GM12865 (cell line): ENCODE measurements around the gene SLC35A5.
A peak's percentile ranks its signal among the peaks of the same experiment; 100 is the strongest.

ENCODE experiments used
- DNase-seq: peaks from one replicate; pipeline ENCODE4 v3.0.0; 2010; ENCODE audit warnings: low read depth
- H3K4me3 ChIP-seq: 2 replicates; pipeline ENCODE4 v1.5.1; 2011; ENCODE audit warnings: mild to moderate bottlenecking, low read depth, low read length, control low read depth
- TF ChIP-seq, protein P1 (sequence below): IDR thresholded peaks from 2 replicates; pipeline ENCODE4 v1.5.1; 2011; ENCODE audit warnings: low read length, control low read depth, low read depth, inconsistent platforms; ENCODE audit not compliant: insufficient read depth; ENCODE audit errors: missing control alignments

Gene SLC35A5

DNA sequence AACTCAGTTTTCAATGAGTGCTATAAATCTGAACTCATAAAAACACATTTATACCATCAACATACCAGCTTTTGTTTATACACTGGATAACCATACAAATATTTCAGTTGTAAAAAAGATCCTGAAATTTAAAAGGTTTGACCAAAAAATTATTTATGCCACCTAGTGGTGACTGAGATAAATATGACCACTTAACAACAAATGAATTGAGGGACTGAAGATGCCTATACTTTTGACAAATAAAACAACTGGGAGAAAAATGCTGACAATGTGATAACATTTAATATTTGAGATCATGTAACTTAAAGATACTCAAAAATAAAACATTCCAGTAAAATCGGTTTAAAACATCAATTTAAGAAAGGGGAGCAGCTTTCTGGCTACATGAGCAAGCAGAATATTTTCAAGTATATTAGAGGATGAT lies 30.5 kb upstream of the SLC35A5 start:
- H3K4me3 ChIP-seq: no peak overlapping the region
- DNase-seq: peak; percentile 51
- TF ChIP-seq, protein P1, sequence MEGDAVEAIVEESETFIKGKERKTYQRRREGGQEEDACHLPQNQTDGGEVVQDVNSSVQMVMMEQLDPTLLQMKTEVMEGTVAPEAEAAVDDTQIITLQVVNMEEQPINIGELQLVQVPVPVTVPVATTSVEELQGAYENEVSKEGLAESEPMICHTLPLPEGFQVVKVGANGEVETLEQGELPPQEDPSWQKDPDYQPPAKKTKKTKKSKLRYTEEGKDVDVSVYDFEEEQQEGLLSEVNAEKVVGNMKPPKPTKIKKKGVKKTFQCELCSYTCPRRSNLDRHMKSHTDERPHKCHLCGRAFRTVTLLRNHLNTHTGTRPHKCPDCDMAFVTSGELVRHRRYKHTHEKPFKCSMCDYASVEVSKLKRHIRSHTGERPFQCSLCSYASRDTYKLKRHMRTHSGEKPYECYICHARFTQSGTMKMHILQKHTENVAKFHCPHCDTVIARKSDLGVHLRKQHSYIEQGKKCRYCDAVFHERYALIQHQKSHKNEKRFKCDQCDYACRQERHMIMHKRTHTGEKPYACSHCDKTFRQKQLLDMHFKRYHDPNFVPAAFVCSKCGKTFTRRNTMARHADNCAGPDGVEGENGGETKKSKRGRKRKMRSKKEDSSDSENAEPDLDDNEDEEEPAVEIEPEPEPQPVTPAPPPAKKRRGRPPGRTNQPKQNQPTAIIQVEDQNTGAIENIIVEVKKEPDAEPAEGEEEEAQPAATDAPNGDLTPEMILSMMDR: peak; percentile 18

DNA sequence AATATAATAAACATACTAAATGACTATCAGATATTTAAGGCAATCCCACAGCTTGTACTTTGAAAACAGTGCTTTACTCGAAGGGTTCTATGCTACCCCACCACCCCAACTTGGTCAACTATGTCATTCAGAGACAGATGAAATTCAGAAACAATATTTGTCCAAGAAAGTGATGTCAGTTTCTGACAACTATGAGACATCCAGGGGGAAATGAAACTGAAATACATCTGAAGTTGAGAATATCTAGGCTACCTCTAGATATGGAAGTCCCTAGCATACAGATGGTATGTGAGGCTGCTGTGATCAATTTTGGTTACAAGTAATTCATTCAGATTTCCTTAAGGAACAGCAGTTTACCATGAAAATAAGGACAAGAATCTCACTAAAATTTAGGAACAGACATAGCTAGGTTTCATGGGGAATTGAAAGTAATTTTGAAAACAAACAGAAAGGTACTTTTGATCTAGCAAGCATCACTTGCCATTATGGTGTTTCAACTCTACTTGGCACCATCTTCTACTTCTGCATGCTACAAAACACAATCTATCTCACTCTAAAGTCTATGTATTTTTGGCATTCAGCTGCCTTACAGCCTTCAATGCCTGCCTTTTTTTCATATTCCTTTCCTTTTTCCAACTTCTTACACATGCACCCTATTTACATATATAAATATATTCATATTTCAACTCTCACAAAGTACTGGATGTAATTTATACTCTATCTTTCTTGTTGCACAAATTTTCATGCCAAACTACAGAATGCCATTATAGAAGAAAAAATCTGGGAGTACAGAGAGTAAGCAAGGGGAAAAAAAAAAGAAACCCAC lies 21.8 kb upstream of the SLC35A5 start:
- H3K4me3 ChIP-seq: no peak overlapping the region
- TF ChIP-seq, protein P1: no peak
- peak; percentile 54 for DNase-seq

DNA sequence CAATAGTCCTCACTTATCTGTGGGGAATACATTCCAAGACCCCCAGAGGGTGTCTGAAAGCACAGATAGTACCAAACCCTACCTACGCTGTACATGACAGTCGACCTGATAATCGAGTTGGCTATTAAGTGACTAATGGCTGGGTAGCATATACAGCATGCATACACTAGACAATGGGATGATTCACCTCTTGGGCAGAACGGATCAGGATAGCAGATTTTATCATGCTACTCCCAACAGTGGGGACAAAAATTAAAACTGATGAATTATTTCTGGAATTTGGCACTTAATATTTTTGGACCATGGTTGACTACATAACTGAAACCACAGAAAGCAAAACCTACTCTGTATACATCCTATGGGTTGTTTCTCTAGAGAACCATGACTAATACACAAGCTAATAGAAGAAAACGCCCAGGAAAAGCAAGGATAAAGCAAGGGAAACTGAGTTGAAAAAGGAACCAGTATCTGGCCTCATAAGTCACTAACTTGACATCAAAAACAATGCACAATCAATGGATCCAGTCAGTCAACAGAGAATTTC lies 15.6 kb upstream of the SLC35A5 start:
- H3K4me3 ChIP-seq: no peak overlapping the region
- DNase-seq: no peak
- TF ChIP-seq, protein P1: no peak

DNA sequence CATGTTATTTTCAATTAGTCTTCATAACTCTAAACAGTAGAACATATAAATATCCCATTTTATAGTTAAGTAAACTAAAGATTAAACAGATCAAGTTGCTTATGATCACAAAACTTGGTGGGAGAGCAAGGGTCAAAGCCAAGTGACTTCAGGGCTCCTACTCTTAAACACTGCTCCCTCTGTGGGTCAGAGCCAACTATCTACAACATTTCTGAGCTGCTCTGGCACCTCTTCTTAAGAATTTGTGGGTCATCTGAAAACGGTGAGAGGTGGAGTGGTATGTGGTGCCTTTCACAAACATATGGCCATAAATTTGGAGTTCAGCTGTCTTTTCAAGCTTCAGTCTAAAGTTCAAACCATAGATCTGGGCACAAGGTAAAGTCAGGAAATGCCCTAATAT lies 11.0 kb upstream of the SLC35A5 start:
- TF ChIP-seq, protein P1: no peak
- H3K4me3 ChIP-seq: no peak overlapping the region
- DNase-seq: no peak

DNA sequence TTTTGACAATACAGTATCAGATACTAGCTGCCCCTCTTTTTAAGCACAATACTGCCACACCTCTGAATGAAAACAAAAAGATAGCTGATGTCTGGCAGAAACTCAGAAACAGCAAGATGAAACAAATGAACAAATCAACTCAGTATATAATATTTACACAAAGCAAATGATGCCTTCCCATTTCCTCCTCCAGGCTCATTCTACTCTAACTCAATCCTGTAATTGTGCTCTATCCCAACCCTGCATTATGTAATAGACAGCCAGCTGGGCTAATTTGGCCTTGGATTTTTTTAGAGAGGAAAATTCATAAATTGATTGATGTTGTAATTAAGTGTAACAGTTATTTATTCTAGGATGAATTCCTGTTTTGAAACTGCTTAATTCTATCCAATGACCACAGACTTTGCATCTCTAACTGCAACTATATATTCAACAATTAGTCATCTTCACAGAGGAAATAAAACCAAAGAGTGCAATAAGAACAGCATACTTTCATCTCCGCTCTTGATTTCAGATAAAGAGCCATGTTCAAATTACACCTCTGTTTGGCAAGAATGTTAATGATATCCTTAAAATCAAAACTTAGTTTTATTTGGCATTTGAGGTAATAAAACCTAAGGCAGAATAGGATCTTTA lies 6.2 kb upstream of the SLC35A5 start:
- no peak for DNase-seq
- TF ChIP-seq, protein P1: no peak
- H3K4me3 ChIP-seq: no peak overlapping the region

DNA sequence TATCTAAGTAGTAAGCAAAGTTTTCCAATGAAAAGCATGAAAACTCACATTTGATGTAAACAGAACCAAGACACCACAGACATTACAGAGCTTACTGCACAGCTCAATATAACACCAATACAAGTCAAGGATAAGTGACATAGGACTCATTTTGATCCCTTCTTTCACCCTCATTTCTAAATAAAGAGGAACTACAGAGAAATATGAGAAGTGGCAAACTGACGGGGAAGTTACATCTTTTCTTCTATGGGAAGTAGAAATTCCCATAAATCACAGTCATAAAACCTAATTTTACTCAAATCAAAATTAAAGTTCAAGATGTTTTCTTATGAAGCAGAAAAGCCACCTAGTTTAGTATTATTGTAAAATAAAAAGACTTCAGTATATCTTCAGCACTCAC lies 3.9 kb upstream of the SLC35A5 start:
- DNase-seq: no peak
- TF ChIP-seq, protein P1: no peak

More for the DNA sequence above, 3.9 kb upstream of the SLC35A5 start:
- no peak overlapping the region for H3K4me3 ChIP-seq
